ENCODE data around the gene GBP4. TPM values are rescaled to one million over a fixed set of nuclear protein-coding genes. Genes with fewer than 3 reads are reported as not detected.

The GBP4 gene, protein sequence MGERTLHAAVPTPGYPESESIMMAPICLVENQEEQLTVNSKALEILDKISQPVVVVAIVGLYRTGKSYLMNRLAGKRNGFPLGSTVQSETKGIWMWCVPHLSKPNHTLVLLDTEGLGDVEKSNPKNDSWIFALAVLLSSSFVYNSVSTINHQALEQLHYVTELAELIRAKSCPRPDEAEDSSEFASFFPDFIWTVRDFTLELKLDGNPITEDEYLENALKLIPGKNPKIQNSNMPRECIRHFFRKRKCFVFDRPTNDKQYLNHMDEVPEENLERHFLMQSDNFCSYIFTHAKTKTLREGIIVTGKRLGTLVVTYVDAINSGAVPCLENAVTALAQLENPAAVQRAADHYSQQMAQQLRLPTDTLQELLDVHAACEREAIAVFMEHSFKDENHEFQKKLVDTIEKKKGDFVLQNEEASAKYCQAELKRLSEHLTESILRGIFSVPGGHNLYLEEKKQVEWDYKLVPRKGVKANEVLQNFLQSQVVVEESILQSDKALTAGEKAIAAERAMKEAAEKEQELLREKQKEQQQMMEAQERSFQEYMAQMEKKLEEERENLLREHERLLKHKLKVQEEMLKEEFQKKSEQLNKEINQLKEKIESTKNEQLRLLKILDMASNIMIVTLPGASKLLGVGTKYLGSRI
- total RNA-seq (1 to 10 TPM; 6.8 to 8.1 TPM), polyA plus RNA-seq (1 to 10 TPM; 4.1 to 4.8 TPM)

DNA sequence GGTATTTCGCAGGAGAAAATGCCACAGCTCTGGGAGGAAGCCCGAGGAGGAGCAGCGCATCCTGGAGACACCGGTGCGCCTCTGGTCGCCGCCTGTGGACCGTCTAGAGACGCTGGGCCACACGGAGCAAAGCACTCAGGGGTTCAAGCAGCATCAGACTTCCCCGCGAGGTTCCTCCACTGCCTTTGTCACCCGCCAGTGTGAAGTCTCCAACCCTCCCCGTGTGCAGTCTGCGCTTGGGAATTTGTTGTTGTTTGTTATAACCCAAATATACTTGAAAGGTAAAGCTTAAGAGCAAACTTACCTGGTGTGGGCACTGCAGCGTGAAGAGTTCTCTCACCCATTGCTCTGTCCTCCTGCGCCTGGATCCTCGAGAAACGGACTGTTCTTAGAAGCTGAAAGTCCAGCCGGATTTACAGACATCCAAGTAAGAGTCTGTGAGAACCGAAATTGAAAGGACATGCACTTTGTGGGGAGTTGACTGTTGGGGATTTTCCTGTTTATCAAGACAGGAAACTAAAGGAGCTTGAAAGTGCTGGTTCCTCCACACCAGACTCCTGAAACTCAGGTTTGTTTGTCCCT is at the start of gene GBP4:
GBP4 (minus strand) TSS at position 452 of the 582 bp plus-strand sequence; CDS start at position 344, 108 bp downstream.
- DNase-seq (ENCODE audit: low spot score) = no peak
- Histone ChIP-seq H3K4me1 (ENCODE audit: control insufficient read depth in 4 of 4, insufficient read depth in 4 of 4, low read length in 3 of 4) (peaks cover 0 to 8% (median 3%) of the 10 kb centered on the region in 4 donors), H3K9me3 (ENCODE audit: control insufficient read depth in 4 of 4, low read length in 3 of 4) (no peaks in the 10 kb centered on the region), H3K9ac (ENCODE audit: low read depth in 1 of 2, low read length in 2 of 2) (peak within 1 kb of the TSS; percentile 83 to 94), H3K4me3 (ENCODE audit: low read depth in 1 of 3, low read length in 3 of 3) (peak within 1 kb of the TSS; percentile 57 to 96 (median 80)), H3K36me3 (ENCODE audit: control insufficient read depth in 4 of 4, insufficient read depth in 3 of 4, low read depth in 1 of 4, low read length in 3 of 4) (peaks cover 0 to 9% (median 0%) of the 10 kb centered on the region in 4 donors), H3K27ac (ENCODE audit: low read depth in 1 of 2, low read length in 2 of 2) (peak within 1 kb of the TSS; percentile 78 to 89), H3K27me3 (ENCODE audit: control insufficient read depth in 4 of 4, insufficient read depth in 4 of 4, low read length in 3 of 4) (no peaks in the 10 kb centered on the region)
- WGBS = 2% methylated on average over 21 of the region's 21 CpGs
- TF ChIP-seq JUND (IDR thresholded peaks at IDR 0.05) (no peak), HNF4A (conservative IDR thresholded peaks at IDR 0.05) (peak; percentile 36 to 51), FOXA2 (IDR thresholded peaks at IDR 0.05) (no peak), FOXA1 (IDR thresholded peaks at IDR 0.05) (no peak), RAD21 (IDR thresholded peaks at IDR 0.05) (peak; percentile 39 to 59), SP1 (IDR thresholded peaks at IDR 0.05) (peak; percentile 27), RXRA (IDR thresholded peaks at IDR 0.05) (peak; percentile 34 to 43), TAF1 (conservative IDR thresholded peaks at IDR 0.05) (peak; percentile 41), YY1 (IDR thresholded peaks at IDR 0.05) (peak; percentile 27)
- TF ChIP-seq, protein P1, sequence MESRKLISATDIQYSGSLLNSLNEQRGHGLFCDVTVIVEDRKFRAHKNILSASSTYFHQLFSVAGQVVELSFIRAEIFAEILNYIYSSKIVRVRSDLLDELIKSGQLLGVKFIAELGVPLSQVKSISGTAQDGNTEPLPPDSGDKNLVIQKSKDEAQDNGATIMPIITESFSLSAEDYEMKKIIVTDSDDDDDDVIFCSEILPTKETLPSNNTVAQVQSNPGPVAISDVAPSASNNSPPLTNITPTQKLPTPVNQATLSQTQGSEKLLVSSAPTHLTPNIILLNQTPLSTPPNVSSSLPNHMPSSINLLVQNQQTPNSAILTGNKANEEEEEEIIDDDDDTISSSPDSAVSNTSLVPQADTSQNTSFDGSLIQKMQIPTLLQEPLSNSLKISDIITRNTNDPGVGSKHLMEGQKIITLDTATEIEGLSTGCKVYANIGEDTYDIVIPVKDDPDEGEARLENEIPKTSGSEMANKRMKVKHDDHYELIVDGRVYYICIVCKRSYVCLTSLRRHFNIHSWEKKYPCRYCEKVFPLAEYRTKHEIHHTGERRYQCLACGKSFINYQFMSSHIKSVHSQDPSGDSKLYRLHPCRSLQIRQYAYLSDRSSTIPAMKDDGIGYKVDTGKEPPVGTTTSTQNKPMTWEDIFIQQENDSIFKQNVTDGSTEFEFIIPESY (IDR thresholded peaks at IDR 0.05) = no peak
- TF ChIP-seq, protein P2, sequence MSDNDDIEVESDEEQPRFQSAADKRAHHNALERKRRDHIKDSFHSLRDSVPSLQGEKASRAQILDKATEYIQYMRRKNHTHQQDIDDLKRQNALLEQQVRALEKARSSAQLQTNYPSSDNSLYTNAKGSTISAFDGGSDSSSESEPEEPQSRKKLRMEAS (IDR thresholded peaks at IDR 0.05) = no peak

DNA sequence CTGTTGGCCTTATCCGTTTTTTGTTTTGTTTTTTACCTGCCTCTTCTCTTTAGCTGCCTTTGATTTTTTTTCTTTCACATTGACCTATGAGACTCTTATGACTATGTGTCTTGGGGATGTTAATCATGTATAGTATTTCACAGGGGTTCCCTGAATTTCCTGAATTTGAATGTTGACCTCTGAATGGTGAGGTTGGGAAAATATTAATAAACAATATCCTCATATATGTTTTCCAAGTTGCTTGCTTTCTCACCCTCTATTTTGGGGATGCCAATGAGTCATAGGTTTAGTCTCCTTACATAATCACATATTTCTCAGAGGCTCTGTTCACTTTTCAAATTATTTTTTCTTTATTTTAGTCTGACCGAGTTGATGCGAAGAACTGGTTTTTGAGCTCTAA is 44.3 kb upstream of the GBP4 start:
- TF ChIP-seq YY1 (IDR thresholded peaks at IDR 0.05) (no peak), RXRA (IDR thresholded peaks at IDR 0.05) (no peak), TAF1 (conservative IDR thresholded peaks at IDR 0.05) (no peak), HNF4G (IDR thresholded peaks at IDR 0.05) (no peak), NR2F2 (IDR thresholded peaks at IDR 0.05) (no peak), GABPA (IDR thresholded peaks at IDR 0.05 in 1 of 2, conservative IDR thresholded peaks at IDR 0.05 in 1 of 2) (no peak), HNF4A (conservative IDR thresholded peaks at IDR 0.05) (no peak), SP1 (IDR thresholded peaks at IDR 0.05) (no peak), JUND (IDR thresholded peaks at IDR 0.05) (no peak), FOXA2 (IDR thresholded peaks at IDR 0.05) (no peak), RAD21 (IDR thresholded peaks at IDR 0.05) (no peak)
- TF ChIP-seq, protein P3, sequence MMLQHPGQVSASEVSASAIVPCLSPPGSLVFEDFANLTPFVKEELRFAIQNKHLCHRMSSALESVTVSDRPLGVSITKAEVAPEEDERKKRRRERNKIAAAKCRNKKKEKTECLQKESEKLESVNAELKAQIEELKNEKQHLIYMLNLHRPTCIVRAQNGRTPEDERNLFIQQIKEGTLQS (IDR thresholded peaks at IDR 0.05) = no peak
- TF ChIP-seq, protein P1 (IDR thresholded peaks at IDR 0.05) = no peak
- H3K4me3 ChIP-seq (ENCODE audit: low read depth in 1 of 3, low read length in 3 of 3) = no peak overlapping the region
- no peak for DNase-seq (ENCODE audit: low spot score)
- H3K9ac ChIP-seq (ENCODE audit: low read depth in 1 of 2, low read length in 2 of 2) = no peak overlapping the region
- no peak overlapping the region for H3K27ac ChIP-seq (ENCODE audit: low read depth in 1 of 2, low read length in 2 of 2)
- 96% methylated on average over 3 of the region's 3 CpGs for WGBS
- H3K36me3 ChIP-seq (ENCODE audit: control insufficient read depth in 4 of 4, insufficient read depth in 3 of 4, low read depth in 1 of 4, low read length in 3 of 4) = no peaks in the 10 kb centered on the region
- no peaks in the 10 kb centered on the region for H3K9me3 ChIP-seq (ENCODE audit: control insufficient read depth in 4 of 4, low read length in 3 of 4)
- no peaks in the 10 kb centered on the region for H3K4me1 ChIP-seq (ENCODE audit: control insufficient read depth in 4 of 4, insufficient read depth in 4 of 4, low read length in 3 of 4)
- H3K27me3 ChIP-seq (ENCODE audit: control insufficient read depth in 4 of 4, insufficient read depth in 4 of 4, low read length in 3 of 4) = no peaks in the 10 kb centered on the region
